ENCODE measurements around the gene SH2B3. TPM values are rescaled to one million over a fixed set of nuclear protein-coding genes. Genes with fewer than 3 reads are reported as not detected.

SH2B3 gene
- total and polyA plus RNA-seq, 9 of the 15 experiments (the other 6 are each of a cell fraction or from before 2014, with no cell fraction given): 10.8 to 75.3 (median 37.4) TPM

DNA sequence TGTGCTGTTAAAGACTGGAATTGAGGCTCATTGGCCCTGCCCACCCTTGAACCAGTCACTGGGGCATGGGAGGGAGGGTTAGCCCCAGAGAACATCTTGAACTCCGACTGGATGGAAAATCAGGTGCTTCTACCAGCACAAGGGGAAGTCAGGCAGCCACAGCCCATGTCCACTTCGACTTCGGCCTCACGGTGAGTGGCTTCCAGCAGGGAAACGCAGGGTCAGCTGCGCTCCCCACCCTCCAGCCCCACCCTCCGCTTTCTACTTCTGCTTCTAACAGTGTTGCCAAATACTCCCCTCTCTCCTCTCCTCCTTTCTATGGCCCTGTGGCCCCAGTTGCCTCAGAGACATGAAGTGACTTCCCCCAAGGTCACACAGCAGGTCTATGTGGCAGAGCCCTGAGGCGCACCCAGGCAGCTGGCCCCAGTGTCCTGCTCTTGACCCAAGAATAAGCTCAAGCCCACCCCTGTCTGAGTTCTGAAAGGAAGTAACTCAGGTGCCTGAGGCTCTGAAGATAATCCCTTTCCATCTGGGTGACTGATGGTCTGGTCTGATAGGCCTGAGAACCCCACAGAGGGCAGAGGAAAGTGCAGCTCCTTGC lies 11.9 kb upstream of the SH2B3 start (continued):
- TF ChIP-seq, protein P1, sequence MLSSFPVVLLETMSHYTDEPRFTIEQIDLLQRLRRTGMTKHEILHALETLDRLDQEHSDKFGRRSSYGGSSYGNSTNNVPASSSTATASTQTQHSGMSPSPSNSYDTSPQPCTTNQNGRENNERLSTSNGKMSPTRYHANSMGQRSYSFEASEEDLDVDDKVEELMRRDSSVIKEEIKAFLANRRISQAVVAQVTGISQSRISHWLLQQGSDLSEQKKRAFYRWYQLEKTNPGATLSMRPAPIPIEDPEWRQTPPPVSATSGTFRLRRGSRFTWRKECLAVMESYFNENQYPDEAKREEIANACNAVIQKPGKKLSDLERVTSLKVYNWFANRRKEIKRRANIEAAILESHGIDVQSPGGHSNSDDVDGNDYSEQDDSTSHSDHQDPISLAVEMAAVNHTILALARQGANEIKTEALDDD (IDR thresholded peaks at IDR 0.05): no peak
- TF ChIP-seq ZNF324 (CRISPR knock-in tag; IDR thresholded peaks at IDR 0.05) (no peak), TAL1 (IDR thresholded peaks at IDR 0.05) (peak; percentile 58), MEF2D (tag; conservative IDR thresholded peaks at IDR 0.05; ENCODE audit: low read depth) (no peak), STAT5A (IDR thresholded peaks at IDR 0.05; ENCODE audit: borderline replicate concordance, low read length) (peak; percentile 28; the same call in 1 of the 2 replicates), NFIC (IDR thresholded peaks at IDR 0.05) (peak; percentile 22; the same call in 1 of the 2 replicates), CREM (IDR thresholded peaks at IDR 0.05; ENCODE audit: low read depth) (peak; percentile 5; the same call in 1 of the 2 replicates), CEBPB (tag; IDR thresholded peaks at IDR 0.05) (peak; percentile 43; the same call in 1 of the 2 replicates), FOSL1 (tag; conservative IDR thresholded peaks at IDR 0.05) (no peak), MAZ (CRISPR knock-in tag; conservative IDR thresholded peaks at IDR 0.05 in 1 of 2, IDR thresholded peaks at IDR 0.05 in 1 of 2) (peak in 1 of 2 experiments; percentile 21; a peak in 1 of 4 replicates), TRIM24 (IDR thresholded peaks at IDR 0.05) (0 out of 4 replicates have a peak, but pooled peaks of 1 of the 2 experiments have one; percentile 11), BCOR (IDR thresholded peaks at IDR 0.05) (peak; percentile 48; the same call in 1 of the 2 replicates), ZNF551 (CRISPR knock-in tag; IDR thresholded peaks at IDR 0.05) (no peak), TCF7L2 (IDR thresholded peaks at IDR 0.05; ENCODE audit: low read depth, low read length) (no peak)
- TF ChIP-seq, protein P2, sequence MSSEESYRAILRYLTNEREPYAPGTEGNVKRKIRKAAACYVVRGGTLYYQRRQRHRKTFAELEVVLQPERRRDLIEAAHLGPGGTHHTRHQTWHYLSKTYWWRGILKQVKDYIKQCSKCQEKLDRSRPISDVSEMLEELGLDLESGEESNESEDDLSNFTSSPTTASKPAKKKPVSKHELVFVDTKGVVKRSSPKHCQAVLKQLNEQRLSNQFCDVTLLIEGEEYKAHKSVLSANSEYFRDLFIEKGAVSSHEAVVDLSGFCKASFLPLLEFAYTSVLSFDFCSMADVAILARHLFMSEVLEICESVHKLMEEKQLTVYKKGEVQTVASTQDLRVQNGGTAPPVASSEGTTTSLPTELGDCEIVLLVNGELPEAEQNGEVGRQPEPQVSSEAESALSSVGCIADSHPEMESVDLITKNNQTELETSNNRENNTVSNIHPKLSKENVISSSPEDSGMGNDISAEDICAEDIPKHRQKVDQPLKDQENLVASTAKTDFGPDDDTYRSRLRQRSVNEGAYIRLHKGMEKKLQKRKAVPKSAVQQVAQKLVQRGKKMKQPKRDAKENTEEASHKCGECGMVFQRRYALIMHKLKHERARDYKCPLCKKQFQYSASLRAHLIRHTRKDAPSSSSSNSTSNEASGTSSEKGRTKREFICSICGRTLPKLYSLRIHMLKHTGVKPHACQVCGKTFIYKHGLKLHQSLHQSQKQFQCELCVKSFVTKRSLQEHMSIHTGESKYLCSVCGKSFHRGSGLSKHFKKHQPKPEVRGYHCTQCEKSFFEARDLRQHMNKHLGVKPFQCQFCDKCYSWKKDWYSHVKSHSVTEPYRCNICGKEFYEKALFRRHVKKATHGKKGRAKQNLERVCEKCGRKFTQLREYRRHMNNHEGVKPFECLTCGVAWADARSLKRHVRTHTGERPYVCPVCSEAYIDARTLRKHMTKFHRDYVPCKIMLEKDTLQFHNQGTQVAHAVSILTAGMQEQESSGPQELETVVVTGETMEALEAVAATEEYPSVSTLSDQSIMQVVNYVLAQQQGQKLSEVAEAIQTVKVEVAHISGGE (CRISPR knock-in tag; IDR thresholded peaks at IDR 0.05): no peak
- TF ChIP-seq, protein P3, sequence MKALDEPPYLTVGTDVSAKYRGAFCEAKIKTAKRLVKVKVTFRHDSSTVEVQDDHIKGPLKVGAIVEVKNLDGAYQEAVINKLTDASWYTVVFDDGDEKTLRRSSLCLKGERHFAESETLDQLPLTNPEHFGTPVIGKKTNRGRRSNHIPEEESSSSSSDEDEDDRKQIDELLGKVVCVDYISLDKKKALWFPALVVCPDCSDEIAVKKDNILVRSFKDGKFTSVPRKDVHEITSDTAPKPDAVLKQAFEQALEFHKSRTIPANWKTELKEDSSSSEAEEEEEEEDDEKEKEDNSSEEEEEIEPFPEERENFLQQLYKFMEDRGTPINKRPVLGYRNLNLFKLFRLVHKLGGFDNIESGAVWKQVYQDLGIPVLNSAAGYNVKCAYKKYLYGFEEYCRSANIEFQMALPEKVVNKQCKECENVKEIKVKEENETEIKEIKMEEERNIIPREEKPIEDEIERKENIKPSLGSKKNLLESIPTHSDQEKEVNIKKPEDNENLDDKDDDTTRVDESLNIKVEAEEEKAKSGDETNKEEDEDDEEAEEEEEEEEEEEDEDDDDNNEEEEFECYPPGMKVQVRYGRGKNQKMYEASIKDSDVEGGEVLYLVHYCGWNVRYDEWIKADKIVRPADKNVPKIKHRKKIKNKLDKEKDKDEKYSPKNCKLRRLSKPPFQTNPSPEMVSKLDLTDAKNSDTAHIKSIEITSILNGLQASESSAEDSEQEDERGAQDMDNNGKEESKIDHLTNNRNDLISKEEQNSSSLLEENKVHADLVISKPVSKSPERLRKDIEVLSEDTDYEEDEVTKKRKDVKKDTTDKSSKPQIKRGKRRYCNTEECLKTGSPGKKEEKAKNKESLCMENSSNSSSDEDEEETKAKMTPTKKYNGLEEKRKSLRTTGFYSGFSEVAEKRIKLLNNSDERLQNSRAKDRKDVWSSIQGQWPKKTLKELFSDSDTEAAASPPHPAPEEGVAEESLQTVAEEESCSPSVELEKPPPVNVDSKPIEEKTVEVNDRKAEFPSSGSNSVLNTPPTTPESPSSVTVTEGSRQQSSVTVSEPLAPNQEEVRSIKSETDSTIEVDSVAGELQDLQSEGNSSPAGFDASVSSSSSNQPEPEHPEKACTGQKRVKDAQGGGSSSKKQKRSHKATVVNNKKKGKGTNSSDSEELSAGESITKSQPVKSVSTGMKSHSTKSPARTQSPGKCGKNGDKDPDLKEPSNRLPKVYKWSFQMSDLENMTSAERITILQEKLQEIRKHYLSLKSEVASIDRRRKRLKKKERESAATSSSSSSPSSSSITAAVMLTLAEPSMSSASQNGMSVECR (CRISPR knock-in tag; IDR thresholded peaks at IDR 0.05): 0 out of 2 replicates have a peak, but pooled peaks have one; percentile 19
